Astrocyte of the cerebellum (primary cell): ENCODE data around the gene CCDC57.

Experiments used
- DNase-seq: peaks from one replicate; pipeline ENCODE4 v3.0.0-alpha.2; 2011; ENCODE audit warnings: low read depth
- H3K4me3 ChIP-seq: 2 replicates; pipeline ENCODE4 v1.5.1; 2011; ENCODE audit warnings: mild to moderate bottlenecking, low read depth, low read length, moderate library complexity
- in situ Hi-C: cut with HindIII; loops from 2 replicates; pipeline ENCODE4 v1.10.0; 2017; ENCODE audit warnings: low sequenced_read_pairs
- TF ChIP-seq, protein P1 (sequence below): IDR thresholded peaks from 2 replicates; pipeline ENCODE4 v1.5.1; 2012; ENCODE audit warnings: low read length, low read depth, moderate library complexity, mild to moderate bottlenecking; ENCODE audit errors: missing control alignments

The CCDC57 gene

DNA sequence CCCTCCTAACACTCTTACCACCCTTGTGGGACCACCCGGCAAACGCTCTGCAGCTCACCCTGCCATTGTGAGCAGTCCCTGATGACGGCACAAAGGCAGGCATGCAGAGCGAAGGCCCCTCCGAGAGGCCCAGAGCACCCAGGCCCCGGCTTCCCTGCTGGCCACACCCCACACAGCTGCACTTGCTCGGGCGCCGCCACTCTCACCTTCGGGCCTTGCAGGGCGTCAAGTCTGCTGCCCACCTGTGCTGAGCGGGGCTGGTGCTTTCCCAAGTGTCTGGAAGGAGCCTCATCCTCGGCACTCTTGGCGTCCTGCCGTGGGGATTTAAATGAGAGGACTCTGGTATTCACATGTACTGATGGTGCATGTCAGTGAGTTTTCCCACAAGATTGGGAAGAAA is 84.4 kb downstream of the CCDC57 start:
- H3K4me3 ChIP-seq: no peak overlapping the region
- TF ChIP-seq, protein P1, sequence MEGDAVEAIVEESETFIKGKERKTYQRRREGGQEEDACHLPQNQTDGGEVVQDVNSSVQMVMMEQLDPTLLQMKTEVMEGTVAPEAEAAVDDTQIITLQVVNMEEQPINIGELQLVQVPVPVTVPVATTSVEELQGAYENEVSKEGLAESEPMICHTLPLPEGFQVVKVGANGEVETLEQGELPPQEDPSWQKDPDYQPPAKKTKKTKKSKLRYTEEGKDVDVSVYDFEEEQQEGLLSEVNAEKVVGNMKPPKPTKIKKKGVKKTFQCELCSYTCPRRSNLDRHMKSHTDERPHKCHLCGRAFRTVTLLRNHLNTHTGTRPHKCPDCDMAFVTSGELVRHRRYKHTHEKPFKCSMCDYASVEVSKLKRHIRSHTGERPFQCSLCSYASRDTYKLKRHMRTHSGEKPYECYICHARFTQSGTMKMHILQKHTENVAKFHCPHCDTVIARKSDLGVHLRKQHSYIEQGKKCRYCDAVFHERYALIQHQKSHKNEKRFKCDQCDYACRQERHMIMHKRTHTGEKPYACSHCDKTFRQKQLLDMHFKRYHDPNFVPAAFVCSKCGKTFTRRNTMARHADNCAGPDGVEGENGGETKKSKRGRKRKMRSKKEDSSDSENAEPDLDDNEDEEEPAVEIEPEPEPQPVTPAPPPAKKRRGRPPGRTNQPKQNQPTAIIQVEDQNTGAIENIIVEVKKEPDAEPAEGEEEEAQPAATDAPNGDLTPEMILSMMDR: no peak

DNA sequence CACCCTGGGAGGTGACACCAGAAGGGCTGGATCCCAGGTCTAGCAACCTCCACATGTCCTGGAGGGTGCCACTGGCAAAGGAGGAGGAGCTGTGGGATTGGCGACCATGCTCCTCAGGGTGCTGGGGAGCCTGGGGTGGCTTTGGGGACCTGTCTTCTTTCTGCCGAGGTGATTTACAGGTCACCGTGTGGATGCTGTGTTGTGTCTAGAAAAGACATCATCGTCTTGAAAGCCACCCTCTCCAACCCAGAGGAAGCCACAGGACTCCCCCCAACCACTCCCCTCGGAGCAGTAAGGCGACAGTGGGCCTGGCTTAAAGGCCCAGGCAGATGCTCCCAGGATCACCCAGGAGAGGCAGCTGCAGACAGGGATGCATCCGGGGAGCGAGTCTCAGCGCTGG is 84.9 kb downstream of the CCDC57 start:
- H3K4me3 ChIP-seq: no peak overlapping the region
- DNase-seq: no peak
- TF ChIP-seq, protein P1: no peak
- in situ Hi-C loops: no loop called here

More for the DNA sequence above, 84.4 kb downstream of the CCDC57 start:
- in situ Hi-C loops: no loop called here
- DNase-seq: no peak

DNA sequence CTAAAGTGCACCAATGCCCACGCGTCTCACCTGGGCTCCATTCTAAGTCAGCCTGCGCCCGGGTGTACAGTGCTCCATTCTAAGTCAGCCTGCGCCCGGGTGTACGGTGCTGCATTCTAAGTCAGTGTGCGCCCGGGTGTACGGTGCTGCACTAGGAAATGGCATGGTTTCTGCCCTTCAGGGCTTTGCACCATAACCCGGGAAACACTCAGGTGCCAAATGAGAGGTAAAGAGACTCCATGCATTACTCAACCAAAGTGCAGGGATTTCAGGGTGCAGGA is 85.4 kb downstream of the CCDC57 start:
- in situ Hi-C loops: no loop called here
- no peak for DNase-seq
- TF ChIP-seq, protein P1: no peak
- no peak overlapping the region for H3K4me3 ChIP-seq

DNA sequence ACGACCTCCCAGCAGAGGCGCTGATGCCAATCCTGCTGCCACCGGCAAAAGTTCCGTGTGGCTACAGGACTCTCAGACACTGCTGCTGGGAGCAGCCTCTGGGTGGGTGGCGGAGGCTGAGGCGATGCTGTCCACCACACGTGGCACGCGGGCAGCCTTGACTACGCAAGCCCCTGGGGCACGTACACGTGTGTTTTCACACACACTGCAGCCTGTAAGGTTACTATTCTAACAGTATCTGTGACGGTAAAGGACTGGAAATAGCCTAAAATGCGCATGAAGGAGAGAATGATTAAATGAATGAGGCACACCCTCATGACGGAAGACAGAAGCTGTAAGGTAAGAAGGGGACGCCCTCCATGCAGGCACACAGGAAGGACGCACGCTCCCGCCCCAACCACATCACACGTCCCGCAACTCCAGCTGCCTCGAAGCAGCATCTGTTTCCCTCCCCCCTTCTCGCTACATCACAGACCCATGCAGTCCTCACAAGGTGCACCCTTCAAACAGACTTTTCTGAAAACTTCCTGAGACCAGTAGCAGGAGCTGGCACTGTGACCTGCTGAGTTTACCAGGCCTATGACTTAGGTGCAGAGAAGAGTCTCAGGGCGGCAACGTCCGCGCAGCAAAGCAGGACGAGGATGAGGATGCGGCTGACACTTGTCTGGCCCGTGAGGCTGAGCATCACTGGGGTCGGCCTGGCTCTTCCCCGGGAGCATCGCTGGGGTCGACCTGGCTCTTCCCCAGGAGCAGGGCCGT is 85.9 kb downstream of the CCDC57 start:
- in situ Hi-C loops: no loop called here
- TF ChIP-seq, protein P1: no peak
- DNase-seq: no peak
- H3K4me3 ChIP-seq: no peak overlapping the region

DNA sequence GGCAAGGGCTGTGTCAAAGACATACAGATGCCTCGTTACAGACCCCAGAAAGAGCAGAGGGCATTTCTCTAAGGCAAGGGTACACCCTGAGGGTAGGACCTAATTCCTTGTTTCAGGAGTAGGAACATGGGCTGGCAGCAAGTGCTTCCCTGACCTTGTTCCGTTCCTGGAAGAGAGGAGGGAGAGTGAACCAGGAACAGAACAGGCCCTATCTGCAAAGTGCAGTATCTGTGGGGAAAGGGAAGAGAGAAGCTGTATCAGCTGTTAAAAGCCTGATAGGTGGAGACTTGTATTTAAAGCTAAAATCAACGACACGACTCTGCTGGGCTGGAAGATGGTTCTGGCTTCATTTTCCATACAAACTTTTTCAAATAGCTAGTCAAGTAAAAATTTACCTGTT is 88.5 kb downstream of the CCDC57 start:
- TF ChIP-seq, protein P1: no peak
- no peak overlapping the region for H3K4me3 ChIP-seq
- in situ Hi-C loops: no loop called here
- DNase-seq: no peak

DNA sequence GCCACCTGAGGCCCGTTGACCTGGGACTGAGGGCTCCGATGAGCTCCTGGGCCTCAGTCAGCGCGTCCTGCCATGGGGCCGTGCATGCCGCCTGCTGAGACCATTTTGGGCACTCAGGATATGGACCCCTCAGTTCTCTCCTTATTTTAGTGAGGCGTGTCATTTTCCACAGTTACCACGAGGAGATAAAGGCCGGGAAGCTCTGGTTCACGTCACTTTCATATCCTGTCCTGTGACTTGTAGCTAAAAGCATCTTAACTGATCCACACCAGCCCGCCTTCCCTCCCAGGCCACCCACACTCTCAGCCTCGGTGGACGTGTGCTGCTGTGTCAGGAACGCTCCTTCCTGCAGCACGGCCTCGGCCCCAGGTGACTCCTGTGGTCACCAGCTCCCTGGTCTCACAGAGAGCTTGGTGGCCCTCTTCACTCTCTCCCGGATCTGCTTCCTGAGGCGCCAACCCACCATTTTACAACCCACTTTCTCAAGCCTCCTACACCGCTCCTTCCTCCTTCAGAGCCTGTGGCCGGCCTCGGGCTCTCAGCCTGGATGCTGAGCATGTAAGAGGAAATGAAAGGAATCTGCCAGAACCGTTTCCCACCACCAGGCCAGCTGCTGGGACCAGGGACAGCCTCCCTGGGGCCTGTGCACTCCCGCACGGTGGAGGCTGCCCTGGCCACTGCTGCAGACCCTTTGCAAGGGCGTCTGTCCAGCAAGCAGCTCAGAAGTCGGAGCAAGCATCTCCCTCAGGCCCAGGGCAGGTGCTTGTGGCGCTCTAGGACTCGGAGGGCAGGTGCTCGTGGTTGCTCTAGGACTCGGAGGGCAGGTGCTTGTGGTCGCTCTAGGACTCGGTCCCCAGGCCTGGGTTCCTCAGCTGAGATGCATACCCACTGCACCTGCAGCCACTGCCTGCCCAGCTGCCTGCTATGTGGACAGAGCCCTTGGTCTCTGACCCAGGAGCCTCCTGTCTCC is 90.7 kb downstream of the CCDC57 start:
- TF ChIP-seq, protein P1: no peak
- no peak for DNase-seq
- H3K4me3 ChIP-seq: no peak overlapping the region
- in situ Hi-C loops: no loop called here
